H1 (cell line): ENCODE measurements around the gene CNNM3. TPM values are rescaled to one million over a fixed set of nuclear protein-coding genes. Genes with fewer than 3 reads are reported as not detected.

ENCODE experiments used
- CTCF ChIA-PET: fragments of 300-600 bp; sonication (Branson Sonifier 250); formaldehyde crosslinking; loops from one replicate; lab custom pipeline; 2021; ENCODE audit not compliant: partially characterized antibody; lab: Charles Lee
- POLR2A ChIA-PET: fragments of 300-600 bp; sonication (Branson Sonifier 250); formaldehyde crosslinking; loops from one replicate; lab custom pipeline; 2021; ENCODE audit warnings: inconsistent platforms; ENCODE audit not compliant: partially characterized antibody; lab: Charles Lee
- DNase-seq, 2 experiments: peaks; one replicate each; pipeline versions ENCODE4 v3.0.0 to v3.0.0-alpha.2; 2010 to 2022; ENCODE audit warnings: low spot score in 2 of 2, low read depth in 1 of 2, mixed read lengths in 1 of 2
- FAIRE-seq: peaks from 2 replicates; lab custom pipeline; 2011; peaks lifted over from hg19 to GRCh38; lab: Jason Lieb, UNC
- H2AFZ ChIP-seq: 2 replicates; pipeline ENCODE4 v1.8.1; 2012; ENCODE audit warnings: low read length, inconsistent platforms
- H2AK5ac ChIP-seq: 2 replicates; pipeline ENCODE4 v1.6.1; 2013; ENCODE audit warnings: low read depth, low read length
- H2BK120ac ChIP-seq: replicated peaks from 2 replicates; pipeline ENCODE3; 2013; ENCODE audit warnings: low read depth, low read length, inconsistent platforms
- H2BK12ac ChIP-seq: 2 replicates; pipeline ENCODE4 v1.6.1; 2013; ENCODE audit warnings: low read depth, low read length
- H2BK15ac ChIP-seq: 2 replicates; pipeline ENCODE4 v1.6.1; 2013; ENCODE audit warnings: low read length
- H2BK20ac ChIP-seq: 2 replicates; pipeline ENCODE4 v1.6.1; 2013; ENCODE audit warnings: low read length
- H2BK5ac ChIP-seq: 2 replicates; pipeline ENCODE4 v1.6.1; 2013; ENCODE audit warnings: low read depth, low read length
- H3K14ac ChIP-seq: 2 replicates; pipeline ENCODE4 v1.6.1; 2013; ENCODE audit warnings: inconsistent platforms; ENCODE audit not compliant: insufficient read length
- H3K18ac ChIP-seq: 2 replicates; pipeline ENCODE4 v1.6.1; 2013; ENCODE audit warnings: low read length; ENCODE audit errors: extremely low read depth
- H3K23ac ChIP-seq: 2 replicates; pipeline ENCODE4 v1.6.1; 2013; ENCODE audit warnings: inconsistent platforms; ENCODE audit not compliant: insufficient read length
- H3K23me2 ChIP-seq: 2 replicates; pipeline ENCODE4 v1.6.1; 2013; ENCODE audit warnings: low read depth, low read length
- H3K27ac ChIP-seq: 2 replicates; pipeline ENCODE4 v1.6.1; 2011; ENCODE audit warnings: low read depth, low read length, inconsistent platforms
- H3K27me3 ChIP-seq, 4 experiments: replicated peaks in 1 of 4; 1 replicate in 1 of 4; 2 replicates in 3 of 4; pipeline versions ENCODE4 v1.6.1 to v1.8.1; 2011 to 2013; ENCODE audit warnings: low read length in 3 of 4, mild to moderate bottlenecking in 3 of 4, inconsistent platforms in 2 of 4, mixed read lengths in 2 of 4, moderate library complexity in 1 of 4; ENCODE audit not compliant: control insufficient read depth in 3 of 4, insufficient read depth in 3 of 4; ENCODE audit errors: extremely low read depth in 1 of 4
- H3K36me3 ChIP-seq, 4 experiments: 2 replicates each; pipeline versions ENCODE4 v1.6.1 to v1.8.1; 2011 to 2013; ENCODE audit warnings: mild to moderate bottlenecking in 4 of 4, low read length in 3 of 4, moderate library complexity in 2 of 4, control low read depth in 1 of 4, inconsistent platforms in 1 of 4; ENCODE audit not compliant: insufficient read depth in 4 of 4, control insufficient read depth in 2 of 4
- H3K4ac ChIP-seq: replicated peaks from 2 replicates; pipeline ENCODE3; 2013; ENCODE audit warnings: low read length, low read depth, mixed read lengths, inconsistent platforms; ENCODE audit not compliant: insufficient read length
- H3K4me1 ChIP-seq, 4 experiments: replicated peaks in 1 of 4; 1 replicate in 1 of 4; 2 replicates in 3 of 4; pipeline versions ENCODE4 v1.6.1 to v1.8.1; 2011 to 2013; ENCODE audit warnings: low read length in 3 of 4, inconsistent platforms in 2 of 4, mixed read lengths in 1 of 4; ENCODE audit not compliant: insufficient read depth in 4 of 4, control insufficient read depth in 3 of 4
- H3K4me2 ChIP-seq, 2 experiments: 2 replicates each; pipeline versions ENCODE4 v1.6.1 to v1.8.1; 2011 to 2013; ENCODE audit warnings: low read depth in 2 of 2, low read length in 2 of 2, control low read depth in 1 of 2, inconsistent platforms in 1 of 2, mild to moderate bottlenecking in 1 of 2; ENCODE audit not compliant: insufficient read depth in 1 of 2
- H3K4me3 ChIP-seq, 4 experiments: fragments of 200-600, 300-600 bp in 1 of 4; sonication (generic), shearing (Covaris generic), sonication (Bioruptor Twin) in 1 of 4; 2 replicates each; pipeline versions ENCODE4 v1.5.1 to v1.8.1; 2011 to 2016; ENCODE audit warnings: low read length in 4 of 4, low read depth in 3 of 4, control low read depth in 2 of 4, inconsistent platforms in 2 of 4, mild to moderate bottlenecking in 2 of 4, mixed read lengths in 1 of 4, moderate library complexity in 1 of 4; ENCODE audit not compliant: insufficient read depth in 2 of 4; ENCODE audit errors: extremely low read depth in 1 of 4
- H3K56ac ChIP-seq: replicated peaks from 2 replicates; pipeline ENCODE3; 2013; ENCODE audit warnings: low read depth, mild to moderate bottlenecking, mixed read lengths, low read length, inconsistent platforms; ENCODE audit not compliant: insufficient read length
- H3K79me1 ChIP-seq: 2 replicates; pipeline ENCODE4 v1.6.1; 2013; ENCODE audit warnings: low read depth, low read length, control low read depth
- H3K79me2 ChIP-seq, 2 experiments: 2 replicates each; pipeline versions ENCODE4 v1.6.1 to v1.8.1; 2012 to 2013; ENCODE audit warnings: low read length in 2 of 2, mild to moderate bottlenecking in 2 of 2, inconsistent platforms in 1 of 2; ENCODE audit not compliant: insufficient read depth in 2 of 2, control insufficient read depth in 1 of 2
- H3K9ac ChIP-seq, 4 experiments: replicated peaks in 1 of 4; 1 replicate in 1 of 4; 2 replicates in 3 of 4; pipeline versions ENCODE4 v1.6.1 to v1.8.1; 2011 to 2013; ENCODE audit warnings: low read depth in 3 of 4, low read length in 3 of 4, control low read depth in 2 of 4, mild to moderate bottlenecking in 2 of 4, moderate library complexity in 2 of 4, inconsistent platforms in 1 of 4; ENCODE audit errors: extremely low read depth in 1 of 4
- H3K9me3 ChIP-seq, 2 experiments: 2 replicates each; pipeline versions ENCODE4 v1.6.1 to v1.8.1; 2012 to 2013; ENCODE audit warnings: mild to moderate bottlenecking in 2 of 2, moderate library complexity in 2 of 2, control low read depth in 1 of 2, inconsistent platforms in 1 of 2, low read depth in 1 of 2, low read length in 1 of 2, mixed read lengths in 1 of 2; ENCODE audit not compliant: insufficient read depth in 2 of 2
- H4K20me1 ChIP-seq, 2 experiments: replicated peaks in 1 of 2; 2 replicates each; pipeline versions ENCODE3 to v1.8.1; 2011 to 2013; ENCODE audit warnings: inconsistent platforms in 2 of 2, low read length in 2 of 2, mild to moderate bottlenecking in 1 of 2; ENCODE audit not compliant: insufficient read depth in 2 of 2, control insufficient read depth in 1 of 2
- H4K5ac ChIP-seq: 2 replicates; pipeline ENCODE4 v1.6.1; 2013; ENCODE audit warnings: low read length, low read depth, mixed read lengths, inconsistent platforms; ENCODE audit not compliant: insufficient read length
- H4K8ac ChIP-seq: 2 replicates; pipeline ENCODE4 v1.8.0; 2013; ENCODE audit warnings: mild to moderate bottlenecking, moderate library complexity, low read length, inconsistent platforms; ENCODE audit not compliant: insufficient read depth; ENCODE audit errors: extremely low read depth
- H4K91ac ChIP-seq: replicated peaks from 2 replicates; pipeline ENCODE3; 2013; ENCODE audit warnings: low read length, mixed read lengths, inconsistent platforms; ENCODE audit not compliant: insufficient read length
- CHD1 ChIP-seq: IDR thresholded peaks from 2 replicates; pipeline ENCODE4 v1.6.1; 2012; ENCODE audit warnings: low read depth, low read length, improper control_type of control experiment
- CHD2 ChIP-seq: IDR thresholded peaks from 2 replicates; pipeline ENCODE4 v1.6.1; 2012; ENCODE audit warnings: low read length, improper control_type of control experiment
- POU5F1 ChIP-seq: IDR thresholded peaks from 2 replicates; pipeline ENCODE4 v1.6.1; 2011; ENCODE audit warnings: low read depth, mild to moderate bottlenecking, low read length, moderate library complexity
- SRF ChIP-seq: IDR thresholded peaks from 2 replicates; pipeline ENCODE4 v1.6.1; 2011; ENCODE audit warnings: mild to moderate bottlenecking, low read depth, low read length, moderate library complexity
- WGBS, 2 experiments: shearing (Covaris generic) in 1 of 2; methylation state at CpG; one replicate each; pipeline versions ENCODE4 v1.1.6 to v1.1.7; 2013 to 2015; ENCODE audit warnings: low lambda C conversion rate in 2 of 2, mixed read lengths in 2 of 2, inconsistent platforms in 1 of 2, low coverage in 1 of 2, missing lambda C conversion rate in 1 of 2; ENCODE audit not compliant: insufficient replicate concordance in 2 of 2, insufficient coverage in 1 of 2, insufficient read length in 1 of 2; ENCODE audit errors: extremely low coverage in 1 of 2, missing lambda C conversion rate in 1 of 2; 5-methylcytosine and 5-hydroxymethylcytosine counted together
- polyA plus RNA-seq, 7 experiments: library from polyadenylated mRNA; depleted of rRNA in 3 of 7; stranded (reverse) in 5 of 7; unstranded in 2 of 7; fragments of >200 nt in 5 of 7; fragments of 200-250 nt in 2 of 7; gene quantifications; 1 replicate in 5 of 7; 2 replicates in 1 of 7; 4 replicates in 1 of 7; pipeline versions ENCODE4 v1.2.1 to v1.2.3, GENCODE V29; 2011 to 2013; ENCODE audit warnings: missing spikeins in 2 of 7, mixed read lengths in 2 of 7
- total RNA-seq: library from RNA; stranded (reverse); fragmentation: NEBNext Ultra II Directional; extraction: Animal tissue kit (Norgen Biotek cat#: 25700); gene quantifications from 2 replicates; pipeline ENCODE4 v1.2.1, GENCODE V29; 2021
- TF ChIP-seq, protein P1 (sequence below): IDR thresholded peaks from 2 replicates; pipeline ENCODE4 v1.6.1; 2012; ENCODE audit warnings: inconsistent platforms

The CNNM3 gene
- total and polyA plus RNA-seq, 2 of the 8 experiments (the other 6 are each of a cell fraction or from before 2014, with no cell fraction given), result 29.1 to 29.2 TPM

DNA sequence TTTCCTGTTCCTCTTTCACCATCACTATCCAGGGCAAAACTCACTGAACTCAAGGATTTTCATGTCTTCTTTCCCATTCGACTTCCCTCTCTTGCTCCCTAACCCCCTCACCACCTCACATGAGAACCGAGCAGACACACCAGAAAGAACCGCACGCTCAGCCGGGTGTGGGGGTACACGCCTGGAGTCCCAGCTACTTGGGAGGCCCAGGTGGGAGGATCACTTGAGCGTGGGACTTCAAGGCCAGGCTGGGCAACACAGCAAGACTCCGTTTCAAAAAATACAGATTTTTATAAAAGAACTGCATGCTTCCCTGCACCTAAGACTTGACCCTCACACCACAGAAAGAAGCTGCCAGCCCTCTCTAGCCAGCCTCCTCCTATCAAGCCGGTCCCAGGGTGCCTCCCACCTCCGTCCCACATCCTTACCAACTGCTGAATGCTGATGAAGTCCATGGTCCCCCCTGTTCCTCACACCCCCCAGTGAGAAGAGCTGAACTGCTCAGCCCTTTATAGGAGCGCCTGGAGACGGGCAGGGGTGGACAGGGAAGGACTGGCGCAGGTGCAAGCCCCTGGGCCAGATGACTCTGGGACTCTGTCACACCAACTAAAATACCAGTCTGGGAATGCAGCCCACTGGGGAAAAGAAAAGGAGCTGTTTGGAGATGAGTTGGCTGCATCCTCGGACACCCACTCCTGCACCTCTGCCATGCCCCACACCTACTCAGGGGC is 27.6 kb downstream of the CNNM3 start, which contains the start of gene ANKRD23:
Gene ANKRD23, minus strand, starts transcription at position 484 of the 731 bp plus-strand sequence. Its CDS starts 29 bp downstream, at position 455.
- H2BK12ac ChIP-seq, result no peak within 1 kb of the TSS
- 92% methylated on average over 13 of the region's 14 CpGs; no CpG with 5 or more reads in 1 of the 2 experiments for WGBS, 2 experiments
- H3K79me1 ChIP-seq, result peaks cover 4% of the 10 kb centered on the region; the same call in 1 of the 2 replicates
- no peak within 1 kb of the TSS for H2BK15ac ChIP-seq
- H3K9me3 ChIP-seq, result no peaks in the 10 kb centered on the region
- H2BK5ac ChIP-seq, result no peak within 1 kb of the TSS
- ChIA-PET CTCF (interaction anchor here (0.6 to 2.3 kb wide), 7 partner anchors 11 to 107 kb away, joined by 3 to 10 read pairs (median 3); no protein-coding TSS in a partner anchor), POLR2A (interaction anchor here (0.8 to 6.9 kb wide), 7 partner anchors 7 to 30 kb away, joined by 3 to 39 read pairs (median 8); partner anchors contain the start of gene ANKRD39)
- no peaks in the 10 kb centered on the region for H3K23me2 ChIP-seq
- peaks cover 3 to 7% of the 10 kb centered on the region in 2 experiments for H4K20me1 ChIP-seq
- peaks cover 0 to 3% (median 0%) of the 10 kb centered on the region in 4 experiments; a peak in 1 of 7 replicates for H3K4me1 ChIP-seq
- H3K23ac ChIP-seq, result no peak within 1 kb of the TSS
- no peak within 1 kb of the TSS for H4K8ac ChIP-seq
- H3K18ac ChIP-seq, result no peak within 1 kb of the TSS
- H3K27ac ChIP-seq, result no peak within 1 kb of the TSS
- no peak within 1 kb of the TSS for H2BK20ac ChIP-seq
- H3K36me3 ChIP-seq, result peaks cover 2 to 15% (median 3%) of the 10 kb centered on the region in 4 experiments; a peak in 5 of 8 replicates
- no peak for DNase-seq
- no peak within 1 kb of the TSS for H2BK120ac ChIP-seq
- H3K27me3 ChIP-seq, result no peaks in the 10 kb centered on the region
- no peak within 1 kb of the TSS for H4K5ac ChIP-seq
- no peak within 1 kb of the TSS for H2AK5ac ChIP-seq
- H3K79me2 ChIP-seq, result no peaks in the 10 kb centered on the region
- H4K91ac ChIP-seq, result no peak within 1 kb of the TSS
- no peak for FAIRE-seq
- no peak within 1 kb of the TSS for H2AFZ ChIP-seq
- TF ChIP-seq CHD1 (no peak), SRF (no peak), POU5F1 (no peak), CHD2 (no peak)
- TF ChIP-seq, protein P1, sequence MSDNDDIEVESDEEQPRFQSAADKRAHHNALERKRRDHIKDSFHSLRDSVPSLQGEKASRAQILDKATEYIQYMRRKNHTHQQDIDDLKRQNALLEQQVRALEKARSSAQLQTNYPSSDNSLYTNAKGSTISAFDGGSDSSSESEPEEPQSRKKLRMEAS, result no peak
- no peak within 1 kb of the TSS for H3K4ac ChIP-seq
- H3K9ac ChIP-seq, result no peak within 1 kb of the TSS
- no peak within 1 kb of the TSS for H3K4me3 ChIP-seq
- H3K4me2 ChIP-seq, result no peak within 1 kb of the TSS
- no peak within 1 kb of the TSS for H3K56ac ChIP-seq
- no peak within 1 kb of the TSS for H3K14ac ChIP-seq
